ENCODE data around the gene FBXW11.

FBXW11 gene

DNA sequence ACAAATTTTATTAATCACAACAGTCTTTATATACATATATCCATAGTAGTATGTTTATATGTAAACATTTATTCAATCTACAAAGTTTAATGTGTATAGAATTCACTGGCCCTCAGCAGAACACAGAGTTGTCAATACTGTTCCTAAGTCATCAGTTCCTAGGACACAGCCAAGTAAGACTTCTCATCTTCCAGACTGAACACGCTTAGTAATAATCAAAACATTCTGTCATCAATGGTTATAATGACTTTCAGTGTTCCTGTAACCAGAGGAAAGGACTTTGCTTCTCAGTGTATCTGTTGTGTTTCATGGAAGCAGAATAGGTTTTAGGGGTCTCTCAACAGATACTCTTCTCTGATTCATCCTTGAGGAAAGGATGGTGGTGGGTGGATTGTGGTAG lies 138.7 kb downstream of the FBXW11 start:
- H3K4me1 ChIP-seq (ENCODE audit: control insufficient read depth, low read length) = no peaks in the 10 kb centered on the region
- no peak overlapping the region for H3K4me3 ChIP-seq (ENCODE audit: low read length)
- no peaks in the 10 kb centered on the region for H3K9me2 ChIP-seq (replicated peaks; ENCODE audit: control insufficient read depth, low read length)
- no peak overlapping the region for H3K4me2 ChIP-seq (ENCODE audit: low read length)
- H3K79me2 ChIP-seq (ENCODE audit: control insufficient read depth, low read length) = no peaks in the 10 kb centered on the region
- H3K27ac ChIP-seq (ENCODE audit: low read depth, low read length) = no peak overlapping the region
- H3K9me3 ChIP-seq (ENCODE audit: control insufficient read depth, insufficient read depth, low read length) = no peaks in the 10 kb centered on the region
- TF ChIP-seq EZH2phosphoT487 (IDR thresholded peaks at IDR 0.05; ENCODE audit: borderline replicate concordance, low read length) = no peak
- TF ChIP-seq, protein P1, sequence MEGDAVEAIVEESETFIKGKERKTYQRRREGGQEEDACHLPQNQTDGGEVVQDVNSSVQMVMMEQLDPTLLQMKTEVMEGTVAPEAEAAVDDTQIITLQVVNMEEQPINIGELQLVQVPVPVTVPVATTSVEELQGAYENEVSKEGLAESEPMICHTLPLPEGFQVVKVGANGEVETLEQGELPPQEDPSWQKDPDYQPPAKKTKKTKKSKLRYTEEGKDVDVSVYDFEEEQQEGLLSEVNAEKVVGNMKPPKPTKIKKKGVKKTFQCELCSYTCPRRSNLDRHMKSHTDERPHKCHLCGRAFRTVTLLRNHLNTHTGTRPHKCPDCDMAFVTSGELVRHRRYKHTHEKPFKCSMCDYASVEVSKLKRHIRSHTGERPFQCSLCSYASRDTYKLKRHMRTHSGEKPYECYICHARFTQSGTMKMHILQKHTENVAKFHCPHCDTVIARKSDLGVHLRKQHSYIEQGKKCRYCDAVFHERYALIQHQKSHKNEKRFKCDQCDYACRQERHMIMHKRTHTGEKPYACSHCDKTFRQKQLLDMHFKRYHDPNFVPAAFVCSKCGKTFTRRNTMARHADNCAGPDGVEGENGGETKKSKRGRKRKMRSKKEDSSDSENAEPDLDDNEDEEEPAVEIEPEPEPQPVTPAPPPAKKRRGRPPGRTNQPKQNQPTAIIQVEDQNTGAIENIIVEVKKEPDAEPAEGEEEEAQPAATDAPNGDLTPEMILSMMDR (IDR thresholded peaks at IDR 0.05; ENCODE audit: low read depth, low read length, poor library complexity, severe bottlenecking) = no peak
- no peaks in the 10 kb centered on the region for H3F3A ChIP-seq (ENCODE audit: control insufficient read depth, insufficient read depth)
- H3K27me3 ChIP-seq (ENCODE audit: control insufficient read depth, low read length) = no peaks in the 10 kb centered on the region
- H4K20me1 ChIP-seq (ENCODE audit: control insufficient read depth, insufficient read depth, low read depth, low read length) = no peaks in the 10 kb centered on the region
- H3K36me3 ChIP-seq (ENCODE audit: control insufficient read depth, low read length) = peaks cover 42% of the 10 kb centered on the region

DNA sequence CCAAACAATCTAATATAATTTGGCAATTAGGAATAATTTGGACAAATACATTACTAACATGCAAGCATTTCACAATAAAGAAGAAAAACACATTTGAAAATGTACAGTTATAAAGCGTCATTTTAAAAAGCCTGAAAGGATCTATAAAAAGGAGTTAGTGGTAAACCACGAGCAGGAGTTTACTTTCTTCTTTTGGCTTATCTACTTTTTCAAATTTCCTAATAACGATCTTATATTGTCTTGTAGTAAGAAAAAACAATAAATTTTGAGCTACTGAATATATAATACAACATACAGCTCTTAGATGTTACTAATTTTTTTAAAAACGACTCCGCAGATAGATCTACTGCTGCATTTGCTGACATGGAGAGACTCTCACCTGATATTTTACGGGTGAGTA lies 141.0 kb downstream of the FBXW11 start:
- no peak overlapping the region for H3K4me3 ChIP-seq (ENCODE audit: low read length)
- no peak overlapping the region for H3K4me2 ChIP-seq (ENCODE audit: low read length)
- H3K9me3 ChIP-seq (ENCODE audit: control insufficient read depth, insufficient read depth, low read length) = no peaks in the 10 kb centered on the region
- peaks cover 33% of the 10 kb centered on the region for H3K36me3 ChIP-seq (ENCODE audit: control insufficient read depth, low read length)
- TF ChIP-seq, protein P1 (IDR thresholded peaks at IDR 0.05; ENCODE audit: low read depth, low read length, poor library complexity, severe bottlenecking) = no peak
- TF ChIP-seq EZH2phosphoT487 (IDR thresholded peaks at IDR 0.05; ENCODE audit: borderline replicate concordance, low read length) = no peak
- no peaks in the 10 kb centered on the region for H4K20me1 ChIP-seq (ENCODE audit: control insufficient read depth, insufficient read depth, low read depth, low read length)
- H3K79me2 ChIP-seq (ENCODE audit: control insufficient read depth, low read length) = no peaks in the 10 kb centered on the region
- H3K27ac ChIP-seq (ENCODE audit: low read depth, low read length) = no peak overlapping the region
- H3K27me3 ChIP-seq (ENCODE audit: control insufficient read depth, low read length) = no peaks in the 10 kb centered on the region
- no peaks in the 10 kb centered on the region for H3F3A ChIP-seq (ENCODE audit: control insufficient read depth, insufficient read depth)
- H3K9me2 ChIP-seq (replicated peaks; ENCODE audit: control insufficient read depth, low read length) = no peaks in the 10 kb centered on the region
- H3K4me1 ChIP-seq (ENCODE audit: control insufficient read depth, low read length) = no peaks in the 10 kb centered on the region

DNA sequence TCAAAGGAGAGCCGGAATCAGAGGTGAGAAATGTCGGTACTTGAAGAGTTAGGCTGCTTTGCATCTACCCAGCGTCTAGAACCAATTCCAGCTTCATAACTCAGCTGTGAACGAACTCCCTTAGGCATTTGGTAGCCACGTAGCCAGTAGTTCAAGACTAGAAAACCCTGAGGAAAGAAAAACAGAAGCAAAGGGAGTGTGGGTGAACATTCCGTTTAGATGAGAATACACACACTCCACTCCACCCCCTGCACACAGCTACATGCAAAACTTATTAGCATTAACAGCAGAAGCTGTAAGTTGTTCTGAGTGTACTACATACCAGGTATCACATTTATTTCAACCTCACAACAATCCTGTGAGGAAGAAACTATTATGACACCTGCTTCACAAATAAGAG lies 142.5 kb downstream of the FBXW11 start:
- Histone ChIP-seq H3F3A (ENCODE audit: control insufficient read depth, insufficient read depth) (no peaks in the 10 kb centered on the region), H3K36me3 (ENCODE audit: control insufficient read depth, low read length) (peaks cover 22% of the 10 kb centered on the region), H3K79me2 (ENCODE audit: control insufficient read depth, low read length) (no peaks in the 10 kb centered on the region), H3K4me1 (ENCODE audit: control insufficient read depth, low read length) (no peaks in the 10 kb centered on the region), H3K4me2 (ENCODE audit: low read length) (no peak overlapping the region), H3K27me3 (ENCODE audit: control insufficient read depth, low read length) (no peaks in the 10 kb centered on the region), H3K9me2 (replicated peaks; ENCODE audit: control insufficient read depth, low read length) (no peaks in the 10 kb centered on the region), H3K9me3 (ENCODE audit: control insufficient read depth, insufficient read depth, low read length) (no peaks in the 10 kb centered on the region), H4K20me1 (ENCODE audit: control insufficient read depth, insufficient read depth, low read depth, low read length) (no peaks in the 10 kb centered on the region), H3K27ac (ENCODE audit: low read depth, low read length) (no peak overlapping the region), H3K4me3 (ENCODE audit: low read length) (no peak overlapping the region)
- TF ChIP-seq, protein P1 (IDR thresholded peaks at IDR 0.05; ENCODE audit: low read depth, low read length, poor library complexity, severe bottlenecking) = no peak
- no peak for TF ChIP-seq EZH2phosphoT487 (IDR thresholded peaks at IDR 0.05; ENCODE audit: borderline replicate concordance, low read length)

DNA sequence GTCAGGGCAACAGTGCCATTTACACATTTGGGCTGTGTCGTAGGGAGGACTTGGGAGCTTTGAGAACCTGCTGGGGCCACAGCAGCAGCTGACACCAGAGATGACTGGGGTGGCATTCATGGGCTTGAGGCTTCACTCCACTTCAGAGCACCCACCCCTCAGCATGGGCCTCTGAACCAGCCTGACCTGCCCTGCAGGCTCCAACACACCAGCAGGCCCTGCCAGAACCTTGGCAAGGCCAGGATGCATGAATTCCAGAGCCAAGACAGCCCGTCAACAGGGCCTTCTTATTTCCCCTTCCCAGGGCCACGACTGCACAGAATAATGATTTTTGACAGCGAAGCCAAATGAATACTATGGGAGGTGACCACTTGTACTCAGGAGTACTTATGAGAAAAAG lies 143.8 kb downstream of the FBXW11 start:
- Histone ChIP-seq H3K27me3 (ENCODE audit: control insufficient read depth, low read length) (no peaks in the 10 kb centered on the region), H3K36me3 (ENCODE audit: control insufficient read depth, low read length) (peaks cover 11% of the 10 kb centered on the region; the same call in 1 of the 2 replicates), H3K9me3 (ENCODE audit: control insufficient read depth, insufficient read depth, low read length) (no peaks in the 10 kb centered on the region), H3F3A (ENCODE audit: control insufficient read depth, insufficient read depth) (no peaks in the 10 kb centered on the region), H3K4me3 (ENCODE audit: low read length) (no peak overlapping the region), H3K4me1 (ENCODE audit: control insufficient read depth, low read length) (no peaks in the 10 kb centered on the region), H3K79me2 (ENCODE audit: control insufficient read depth, low read length) (no peaks in the 10 kb centered on the region), H3K27ac (ENCODE audit: low read depth, low read length) (no peak overlapping the region), H3K9me2 (replicated peaks; ENCODE audit: control insufficient read depth, low read length) (no peaks in the 10 kb centered on the region), H3K4me2 (ENCODE audit: low read length) (no peak overlapping the region), H4K20me1 (ENCODE audit: control insufficient read depth, insufficient read depth, low read depth, low read length) (no peaks in the 10 kb centered on the region)
- TF ChIP-seq, protein P1 (IDR thresholded peaks at IDR 0.05; ENCODE audit: low read depth, low read length, poor library complexity, severe bottlenecking) = no peak
- no peak for TF ChIP-seq EZH2phosphoT487 (IDR thresholded peaks at IDR 0.05; ENCODE audit: borderline replicate concordance, low read length)
